Neural cell (in vitro differentiated cells): ENCODE data around the gene PKNOX2.

Experiments used
- CTCF ChIP-seq: fragments of 450-650 bp; IDR thresholded peaks from 2 replicates; pipeline ENCODE4 v1.5.1; 2014; ENCODE audit warnings: antibody characterized with exemption, mild to moderate bottlenecking, moderate library complexity; ENCODE audit not compliant: poor library complexity, severe bottlenecking
- EP300 ChIP-seq: fragments of 450-650 bp; conservative IDR thresholded peaks from 2 replicates; pipeline ENCODE4 v1.6.1; 2014; ENCODE audit warnings: antibody characterized with exemption, mild to moderate bottlenecking, moderate library complexity; ENCODE audit not compliant: poor library complexity, severe bottlenecking
- EZH2 ChIP-seq: fragments of 200-600, 300-800 bp; shearing (Covaris generic), sonication (generic); IDR thresholded peaks from 2 replicates; pipeline ENCODE4 v1.6.1; 2014; ENCODE audit warnings: antibody characterized with exemption, low read length, borderline replicate concordance, mild to moderate bottlenecking; ENCODE audit not compliant: insufficient read depth, poor library complexity, severe bottlenecking
- POLR2AphosphoS5 ChIP-seq: IDR thresholded peaks from 2 replicates; pipeline ENCODE4 v1.6.1; 2012
- RAD21 ChIP-seq: fragments of 450-650 bp; conservative IDR thresholded peaks from 2 replicates; pipeline ENCODE4 v1.6.1; 2014; ENCODE audit warnings: antibody characterized with exemption, mild to moderate bottlenecking, moderate library complexity
- TAF1 ChIP-seq: IDR thresholded peaks from 2 replicates; pipeline ENCODE4 v1.6.1; 2012; ENCODE audit warnings: low read depth

- TF ChIP-seq CTCF (no peak), EZH2 (no peak), RAD21 (no peak), TAF1 (no peak), POLR2AphosphoS5 (no peak), EP300 (no peak)
Measured at GRCh38 chr11:125228445-125228844, 63.9 kb downstream of the PKNOX2 start.
